Hematopoietic multipotent progenitor cell treated with erythropoietin and hydrocortisone succinate and interleukin-3 and kit ligand, for 8 days (in vitro differentiated cells): Measurements from ENCODE around the gene PRSS2.
A peak's percentile ranks its signal among the peaks of the same experiment; 100 is the strongest.

Source experiments
- DNase-seq: peaks from one replicate; pipeline ENCODE4 v3.0.0-alpha.2; 2015

PRSS2 gene

DNA sequence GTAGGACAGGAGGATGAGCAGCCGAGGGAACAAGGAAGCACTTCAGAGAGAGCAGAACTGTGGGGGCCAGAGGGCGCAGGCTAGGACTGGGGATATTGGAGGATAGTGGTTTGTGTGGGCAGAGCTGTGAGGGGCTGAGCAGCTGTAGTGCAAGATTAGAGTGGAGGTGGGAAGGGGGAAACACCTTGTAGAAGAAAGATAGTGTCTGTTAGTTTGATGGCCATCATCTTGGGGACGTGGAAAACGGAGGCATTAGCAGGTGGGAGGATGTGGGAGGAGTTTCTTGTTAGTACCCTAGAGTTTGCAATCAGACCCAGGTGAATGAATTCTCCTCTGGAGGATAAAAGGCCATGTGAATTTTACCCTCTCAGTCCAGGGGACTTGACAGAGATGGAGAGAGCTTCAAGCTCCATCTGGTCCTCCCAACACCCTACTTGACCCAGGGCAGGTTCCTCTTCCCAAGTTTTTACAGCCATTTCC lies 34.0 kb downstream of the PRSS2 start:
- DNase-seq, result peak; percentile 44

DNA sequence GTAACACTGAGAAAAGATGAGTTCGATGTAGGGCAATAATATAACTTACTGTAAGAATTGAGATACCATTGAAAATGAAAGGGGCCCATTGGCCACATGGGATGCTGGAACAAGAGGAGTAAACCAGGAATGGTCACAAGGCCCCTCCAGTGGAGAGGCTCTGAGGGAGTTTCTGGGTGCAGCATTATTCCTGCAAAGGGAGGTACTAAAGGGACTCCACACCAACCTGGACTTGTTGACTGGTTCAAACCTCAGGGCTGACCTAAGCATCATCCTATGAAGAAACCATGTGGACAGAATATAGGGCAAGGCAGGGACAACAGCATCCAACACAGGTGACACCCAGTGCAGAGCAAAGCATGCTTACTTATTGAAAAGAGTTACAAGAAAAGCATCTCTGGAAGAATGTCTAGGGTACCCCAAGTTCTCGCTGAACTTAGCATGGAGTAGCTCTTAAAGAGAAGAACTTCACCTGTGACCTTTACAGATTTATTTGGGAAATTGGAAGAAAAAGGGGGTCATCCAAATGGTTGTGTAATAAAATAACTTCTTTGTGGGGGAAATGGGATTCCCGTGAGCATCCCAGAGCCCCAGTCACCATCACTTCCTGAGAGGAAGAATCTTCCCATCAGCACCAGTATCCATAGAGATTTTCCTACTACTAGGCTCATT lies 34.7 kb downstream of the PRSS2 start:
- no peak for DNase-seq

DNA sequence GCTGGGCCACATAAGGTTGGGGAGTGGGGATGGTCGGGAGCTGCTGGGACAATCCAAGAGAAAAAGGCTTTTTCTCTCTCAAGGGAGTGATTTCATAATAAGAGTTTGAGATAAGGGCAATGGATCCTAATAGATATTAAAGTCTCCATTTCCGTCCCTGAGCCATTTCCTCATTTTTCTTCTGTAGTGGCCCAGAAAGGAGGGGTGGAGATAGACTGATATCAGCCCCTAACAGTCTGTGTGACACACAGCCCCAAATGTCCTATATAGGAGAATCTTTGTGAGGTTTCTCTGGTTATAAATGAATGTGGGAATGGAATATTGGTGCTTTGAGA lies 35.2 kb downstream of the PRSS2 start:
- peak; percentile 80 for DNase-seq

DNA sequence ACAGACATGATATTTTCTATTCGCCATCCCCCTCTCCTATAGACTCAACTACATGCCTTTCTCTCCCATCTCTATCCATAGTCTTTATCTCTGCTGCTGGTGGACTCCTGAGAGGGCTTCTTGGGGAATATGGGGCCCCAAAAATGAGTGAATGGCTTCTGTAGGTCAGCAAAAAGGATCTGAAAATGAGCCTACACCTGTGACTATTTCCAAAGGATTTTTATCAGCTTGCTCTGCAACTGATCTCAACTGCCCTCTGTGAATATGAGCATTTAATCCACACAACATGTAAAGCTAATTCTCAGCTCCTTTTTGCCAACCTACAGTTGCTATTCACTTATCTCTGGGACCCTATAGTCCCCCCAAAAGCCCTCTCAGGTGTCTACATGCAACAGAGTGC lies 36.2 kb downstream of the PRSS2 start:
- DNase-seq, result no peak

DNA sequence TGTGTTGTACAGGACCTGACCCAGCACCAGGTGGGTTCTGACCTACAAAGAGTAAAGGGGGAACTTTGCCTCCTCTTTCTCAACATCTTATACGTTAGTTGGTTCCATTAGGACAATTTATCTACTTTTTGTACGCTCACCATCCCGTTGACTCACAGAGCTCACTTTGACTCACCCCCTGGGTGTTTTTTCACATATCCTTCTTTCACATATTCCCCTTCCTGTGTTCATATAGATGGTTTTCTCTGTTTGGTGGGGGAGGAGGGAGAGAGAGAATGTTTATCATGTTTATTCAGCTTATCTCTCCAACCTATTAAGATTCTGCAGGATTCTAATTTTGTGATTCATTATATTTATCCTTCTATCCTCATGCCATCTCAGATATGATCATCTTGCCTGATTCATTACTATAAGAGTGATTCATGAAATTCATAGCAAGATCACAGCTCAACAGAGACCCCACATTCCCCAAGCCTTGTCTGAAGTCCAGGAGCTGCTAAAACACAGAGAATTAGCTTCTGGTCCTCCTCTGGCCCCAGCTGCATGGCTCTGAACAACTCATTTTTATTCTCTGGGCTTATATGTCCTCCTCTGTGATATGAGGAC lies 37.2 kb downstream of the PRSS2 start:
- no peak for DNase-seq

DNA sequence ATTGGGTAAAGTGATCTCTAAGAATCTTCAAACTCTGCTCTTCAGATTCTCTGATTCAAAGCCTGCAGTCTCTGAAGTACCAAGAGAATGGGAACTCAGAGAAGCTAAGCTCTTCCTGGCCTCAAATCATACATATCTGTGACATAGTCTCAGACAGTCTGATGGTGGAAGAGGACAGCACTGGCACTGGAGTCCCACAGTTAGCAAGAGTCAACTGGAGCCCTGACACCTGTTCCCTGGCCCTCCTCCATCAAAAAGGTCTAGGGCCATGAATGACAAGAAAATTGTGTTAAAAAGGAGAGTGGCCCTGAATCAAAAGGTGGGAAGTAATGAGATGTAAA lies 37.7 kb downstream of the PRSS2 start:
- no peak for DNase-seq

DNA sequence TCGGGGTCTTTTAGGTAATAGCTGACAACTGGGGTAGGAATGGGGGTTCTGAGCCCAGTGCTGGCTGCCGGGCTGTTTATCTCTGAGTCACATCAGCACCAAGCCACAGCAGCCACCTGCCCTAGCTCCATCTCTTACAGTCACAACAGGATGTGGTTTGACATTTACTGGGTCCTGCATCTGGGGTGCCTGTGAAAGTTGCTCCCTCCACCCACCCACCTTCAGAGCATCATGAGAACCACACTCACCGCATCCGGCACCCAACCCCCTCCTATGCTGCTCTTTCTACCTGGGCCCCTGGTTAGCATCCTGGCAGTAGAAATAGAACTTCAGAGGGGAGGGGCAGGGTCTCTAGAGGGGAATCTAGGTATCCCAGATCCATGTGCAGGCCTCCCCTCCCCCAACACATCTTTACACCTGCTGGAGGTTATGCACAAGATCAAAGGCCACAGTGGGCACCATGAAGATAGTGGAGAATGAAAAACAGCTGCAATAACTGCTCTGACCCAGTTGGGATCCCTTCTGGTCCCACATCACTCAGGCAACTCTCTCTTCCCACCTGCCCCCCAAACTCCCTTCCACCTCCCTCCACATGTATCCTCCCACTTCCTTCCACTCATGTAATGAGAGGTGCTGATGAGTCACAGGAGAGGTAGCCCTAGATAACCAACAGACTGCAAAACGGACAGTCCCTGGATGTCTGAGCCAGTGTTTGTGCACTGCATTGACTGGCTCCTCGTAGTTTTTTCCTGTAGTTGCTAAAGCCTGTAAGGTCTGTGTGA lies 38.2 kb downstream of the PRSS2 start:
- peak; percentile 74 for DNase-seq

DNA sequence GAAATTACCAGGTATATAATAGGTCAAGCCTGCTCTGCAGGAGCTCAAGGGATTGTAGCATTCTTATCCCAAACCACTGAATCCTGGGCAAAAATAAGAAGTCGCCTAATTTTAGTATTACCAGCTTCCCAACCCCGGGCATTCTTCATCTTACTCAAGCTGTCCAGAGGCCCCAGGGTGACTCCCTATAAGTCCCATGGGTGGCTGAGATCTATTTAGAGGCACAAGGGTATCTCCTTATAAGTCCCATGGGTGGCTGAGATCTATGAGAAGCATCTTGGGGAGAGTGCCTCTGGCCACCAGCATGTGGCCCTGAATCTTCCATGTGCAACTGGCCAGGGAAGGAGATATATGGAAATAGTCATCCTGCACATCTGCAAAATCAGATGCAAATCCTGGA lies 38.9 kb downstream of the PRSS2 start:
- DNase-seq, result no peak

DNA sequence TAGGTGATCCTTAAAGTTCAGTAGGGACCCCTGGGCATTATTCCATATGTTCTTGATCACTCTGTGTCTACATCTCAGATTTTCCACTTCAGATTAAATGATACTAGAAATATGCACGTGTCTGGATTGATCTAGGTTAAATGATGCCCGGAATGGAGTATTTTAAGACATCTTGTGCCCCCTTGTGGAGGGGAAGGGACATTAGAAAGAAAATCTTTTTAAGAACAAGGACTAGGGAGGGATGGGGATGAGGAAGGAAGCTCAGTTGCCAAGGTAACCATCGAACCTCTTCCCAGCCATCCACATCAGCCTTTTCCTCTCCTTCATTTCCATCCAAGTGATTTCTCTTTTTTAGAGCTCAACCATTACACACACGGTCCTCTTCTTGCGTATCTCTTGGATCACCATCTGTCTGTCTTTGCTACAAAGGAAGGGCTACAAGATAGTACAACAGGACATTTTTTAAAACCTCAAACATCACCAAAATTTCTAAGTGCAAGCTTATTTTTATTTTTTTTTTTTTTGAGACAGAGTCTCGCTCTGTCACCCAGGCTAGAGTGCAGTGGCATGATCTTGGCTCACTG lies 40.5 kb downstream of the PRSS2 start:
- DNase-seq, result peak; percentile 81

DNA sequence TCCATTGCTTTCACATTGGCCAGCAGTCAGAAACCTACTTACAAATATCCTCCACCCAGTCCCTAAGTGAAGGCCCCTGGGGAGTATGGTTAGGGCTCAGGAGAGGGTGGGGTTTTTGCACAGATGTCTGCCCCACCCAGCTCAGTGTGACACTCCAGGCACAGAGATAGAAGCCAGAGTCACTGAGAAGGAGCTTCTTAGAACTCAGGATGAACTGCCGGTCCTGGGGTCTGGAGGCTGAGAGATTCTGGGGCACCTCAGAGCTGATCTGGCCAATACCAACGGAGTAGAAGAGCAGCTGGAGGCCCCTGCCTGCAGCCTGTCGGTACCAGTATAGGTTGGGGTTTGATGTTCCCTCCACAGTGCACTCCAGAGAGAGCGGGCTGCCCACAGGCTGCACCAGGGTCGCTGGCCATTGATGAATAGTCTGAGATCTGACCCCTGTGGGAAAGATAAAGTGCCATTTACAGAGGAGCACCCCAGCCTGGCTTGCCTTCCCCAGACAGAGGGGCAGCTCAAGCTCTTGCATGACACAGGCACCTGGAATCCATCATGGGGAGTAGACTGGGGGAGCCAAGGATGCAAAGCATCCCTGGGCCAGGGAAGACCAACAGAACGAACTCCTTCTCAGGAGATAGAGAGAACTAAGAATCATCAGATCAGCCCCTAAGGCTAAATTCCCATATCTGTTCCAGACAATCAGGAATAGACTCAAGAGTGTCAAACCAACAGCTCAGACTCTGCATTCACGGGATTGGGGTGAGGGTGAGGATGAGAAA lies 41.9 kb downstream of the PRSS2 start:
- DNase-seq, result peak; percentile 94

DNA sequence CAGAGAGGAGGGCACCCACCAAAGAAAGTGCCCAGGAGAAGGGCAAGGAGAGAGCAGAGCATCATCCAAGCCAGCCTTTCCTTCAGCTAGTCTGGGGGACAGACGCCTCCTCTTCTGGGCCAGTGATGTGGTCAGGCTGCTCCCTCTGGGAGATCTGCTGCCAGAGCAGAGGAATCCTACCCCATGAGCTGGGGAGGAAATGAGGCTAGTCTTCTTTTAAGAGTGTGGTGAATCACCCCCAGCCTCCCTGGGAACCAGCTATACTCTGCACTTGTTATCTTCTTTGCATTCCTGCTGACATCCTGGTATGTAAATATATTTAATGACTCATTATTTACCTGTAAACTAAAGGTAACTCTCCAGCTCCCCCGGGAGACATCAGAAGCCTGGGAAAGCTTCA lies 42.5 kb downstream of the PRSS2 start:
- no peak for DNase-seq

DNA sequence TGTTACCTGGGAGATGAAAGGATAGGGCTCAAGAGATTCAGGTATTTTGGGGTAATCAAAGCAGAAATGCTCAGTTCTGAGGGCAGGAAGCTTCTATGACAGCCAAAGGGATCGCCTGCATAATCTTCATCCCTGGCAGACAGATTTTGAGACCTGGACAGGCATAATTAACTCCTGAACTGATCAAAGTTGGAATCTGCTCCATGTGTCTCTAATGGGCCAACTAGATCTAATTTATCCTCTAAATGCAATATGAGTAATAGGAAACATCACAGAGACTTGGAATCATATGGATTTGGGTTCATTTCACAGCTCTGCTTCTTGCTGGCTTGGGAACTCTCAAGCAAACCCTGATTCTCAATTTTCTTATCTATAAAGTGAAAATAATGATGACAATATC lies 42.9 kb downstream of the PRSS2 start:
- no peak for DNase-seq

DNA sequence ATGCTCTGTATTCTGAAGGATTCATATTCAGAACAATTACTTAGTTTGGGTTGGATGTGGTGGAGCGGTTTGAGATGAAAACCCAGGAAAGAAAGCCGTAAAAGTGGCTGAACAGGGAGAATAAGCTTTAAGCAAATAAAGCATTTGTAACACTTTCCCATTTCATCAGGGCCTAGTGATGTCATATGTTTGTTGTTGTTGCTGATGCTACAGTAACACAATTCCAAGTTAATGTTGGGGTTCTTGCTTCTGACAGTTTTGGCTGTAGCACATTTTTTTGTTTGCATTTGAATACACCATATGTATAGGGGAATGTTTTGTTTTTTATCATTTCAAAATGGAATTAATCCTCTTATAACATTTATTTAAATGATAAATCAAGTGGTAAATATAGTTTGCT lies 43.7 kb downstream of the PRSS2 start:
- DNase-seq, result no peak

DNA sequence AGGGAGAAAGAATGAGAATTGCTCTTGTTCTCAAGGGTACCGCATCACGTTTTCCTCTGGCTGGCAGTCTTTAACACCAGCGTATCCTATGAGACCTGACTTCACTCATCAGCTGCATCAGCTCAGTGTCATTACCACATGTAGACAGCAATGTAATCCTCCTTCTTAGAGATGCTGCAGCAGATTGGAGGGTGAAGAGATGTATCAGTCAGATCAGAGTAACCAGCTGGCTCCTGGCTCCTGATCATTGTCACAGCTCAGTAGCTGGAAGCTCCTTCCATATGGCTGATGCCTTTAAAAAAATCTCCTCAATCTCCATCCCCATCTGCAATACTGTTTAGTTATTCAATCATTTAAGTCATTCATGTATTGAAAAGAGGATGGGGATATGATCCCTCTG lies 44.4 kb downstream of the PRSS2 start:
- no peak for DNase-seq

DNA sequence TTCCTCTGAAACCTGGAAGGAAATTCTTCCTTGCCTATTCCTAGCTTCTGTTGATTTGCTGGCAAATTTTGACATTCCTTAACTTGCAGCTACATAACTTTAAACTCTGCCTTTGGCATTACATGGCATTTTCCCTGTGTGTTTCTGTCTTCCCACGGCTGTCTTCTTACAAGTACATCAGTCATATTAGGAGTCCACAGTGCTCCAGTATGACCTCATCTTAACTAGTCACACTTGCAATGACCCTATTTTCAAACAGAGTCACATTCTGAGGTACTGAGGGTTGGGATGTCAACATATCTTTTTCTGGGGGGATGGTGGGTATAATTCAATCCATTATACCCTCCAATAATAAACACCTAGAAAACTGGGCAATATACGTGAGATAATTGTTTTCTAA lies 46.7 kb downstream of the PRSS2 start:
- no peak for DNase-seq

DNA sequence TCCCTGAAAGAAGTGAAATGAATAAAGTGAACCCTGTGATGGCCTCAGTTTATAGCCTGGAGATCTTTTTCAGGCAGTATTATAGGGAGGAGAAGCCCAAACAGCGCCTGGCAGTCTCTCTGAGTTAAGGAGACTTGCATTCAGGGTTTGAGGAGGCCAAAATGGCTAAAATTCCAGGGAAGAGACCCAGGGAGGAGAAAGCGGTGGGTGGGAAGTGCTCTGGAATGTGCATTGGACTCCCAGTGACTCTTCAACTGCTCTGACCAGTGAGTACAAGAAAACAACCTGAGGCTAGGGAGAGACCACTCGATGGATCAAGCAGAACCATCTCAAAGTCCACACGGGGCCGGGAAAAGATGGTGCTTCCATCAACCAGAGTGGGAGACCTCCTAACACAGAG lies 48.8 kb downstream of the PRSS2 start:
- DNase-seq, result no peak

DNA sequence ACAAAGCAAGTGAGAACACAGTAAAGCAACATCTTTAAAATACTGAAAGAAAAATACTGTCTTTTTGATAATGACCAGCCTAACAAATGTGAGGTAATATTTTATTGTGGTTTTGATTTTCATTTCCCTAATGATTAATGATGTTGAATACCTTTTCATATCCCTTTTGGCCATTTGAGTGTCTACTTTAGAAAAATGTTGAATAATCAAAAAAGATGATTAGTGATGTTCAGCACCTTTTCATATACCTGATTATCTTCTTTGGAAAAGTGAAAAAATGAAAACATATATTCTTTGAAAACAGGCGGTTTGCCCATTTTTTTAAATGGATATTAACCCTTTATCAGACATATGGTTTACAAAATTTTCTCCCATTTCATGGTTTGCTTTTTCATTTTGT lies 51.9 kb downstream of the PRSS2 start:
- DNase-seq, result no peak
